ELF-1 (cell line): ENCODE measurements around the gene CCNB1.
A peak's percentile ranks its signal among the peaks of the same experiment; 100 is the strongest.
"Not testable (repeated sequence)": the region's sequence is repeated elsewhere in the genome, so short reads cannot be mapped to it uniquely, and the experiment has no call there.

ENCODE experiments used
- DNase-seq: peaks from one replicate; pipeline ENCODE4 v3.0.0-alpha.2; 2016; ENCODE audit warnings: low read depth, low spot score

CCNB1 gene

GRCh38 chr5:69166686-69167492, at the start of gene CCNB1:
Gene CCNB1 (plus strand): TSS chr5:69167150. CDS start chr5:69167263, 113 bp downstream.
- peak; percentile 100 for DNase-seq

GRCh38 chr5:69129413-69129812, 37.5 kb upstream of the CCNB1 start:
- no peak for DNase-seq

GRCh38 chr5:69130241-69130640, 36.7 kb upstream of the CCNB1 start:
- no peak for DNase-seq

- no peak for DNase-seq
Observed at GRCh38 chr5:69131304-69131703, 35.6 kb upstream of the CCNB1 start.

GRCh38 chr5:69134126-69134525, 32.8 kb upstream of the CCNB1 start:
- DNase-seq, result no peak

GRCh38 chr5:69136293-69136692, 30.7 kb upstream of the CCNB1 start:
- DNase-seq, result no peak

- not testable (repeated sequence) for DNase-seq
Observed at GRCh38 chr5:69137208-69137607, 29.7 kb upstream of the CCNB1 start.

- no peak for DNase-seq
Observed at GRCh38 chr5:69137807-69138206, 29.1 kb upstream of the CCNB1 start.

- no peak for DNase-seq
Observed at GRCh38 chr5:69138766-69139165, 28.2 kb upstream of the CCNB1 start.

- not testable (repeated sequence) for DNase-seq
Observed at GRCh38 chr5:69140239-69140638, 26.7 kb upstream of the CCNB1 start.

GRCh38 chr5:69140827-69141226, 26.1 kb upstream of the CCNB1 start:
- no peak for DNase-seq

GRCh38 chr5:69148576-69148975, 18.4 kb upstream of the CCNB1 start:
- DNase-seq, result not testable (repeated sequence)

- DNase-seq, result no peak
Observed at GRCh38 chr5:69148981-69149675, 17.8 kb upstream of the CCNB1 start.

GRCh38 chr5:69149676-69150010, 17.3 kb upstream of the CCNB1 start:
- DNase-seq, result no peak

- DNase-seq, result no peak
Observed at GRCh38 chr5:69152731-69153130, 14.2 kb upstream of the CCNB1 start.

GRCh38 chr5:69156456-69156855, 10.5 kb upstream of the CCNB1 start:
- no peak for DNase-seq

GRCh38 chr5:69158039-69158438, 8.9 kb upstream of the CCNB1 start:
- DNase-seq, result no peak

GRCh38 chr5:69160651-69161050, 6.3 kb upstream of the CCNB1 start:
- DNase-seq, result no peak

- peak; percentile 60 for DNase-seq
Observed at GRCh38 chr5:69167493-69167855, 524 bp downstream of the CCNB1 start.

- DNase-seq, result no peak
Observed at GRCh38 chr5:69167929-69168328, 979 bp downstream of the CCNB1 start.

GRCh38 chr5:69170495-69170894, 3.5 kb downstream of the CCNB1 start:
- no peak for DNase-seq

- no peak for DNase-seq
Observed at GRCh38 chr5:69170969-69171368, 4.0 kb downstream of the CCNB1 start.

GRCh38 chr5:69181659-69182293, 14.8 kb downstream of the CCNB1 start:
- not testable (repeated sequence) for DNase-seq
